Prostate gland (tissue), 2 donors: Measurements from ENCODE around the gene NOS1AP. TPM values are rescaled to one million over a fixed set of nuclear protein-coding genes. Genes with fewer than 3 reads are reported as not detected.
A peak's percentile ranks its signal among the peaks of the same experiment; 100 is the strongest.

Experiments
- DNase-seq: peaks from one replicate; pipeline ENCODE4 v3.0.0-alpha.2; 2019; ENCODE audit warnings: low spot score
- H3K27ac ChIP-seq, 2 donors: fragments of 200-600 bp; sonication (generic); 2 replicates each; pipeline ENCODE4 v1.5.1; 2017 to 2019
- H3K27me3 ChIP-seq: fragments of 200-600 bp; sonication (generic); replicated peaks from 2 replicates; pipeline ENCODE4 v1.5.1; 2019; ENCODE audit not compliant: insufficient read depth
- H3K36me3 ChIP-seq, 2 donors: fragments of 200-600 bp; sonication (generic); 1 replicate in 1 of 2; 2 replicates in 1 of 2; pipeline versions ENCODE4 v1.5.1 to v1.8.1; 2017 to 2019
- H3K4me1 ChIP-seq: fragments of 200-600 bp; sonication (generic); replicated peaks from 2 replicates; pipeline ENCODE4 v1.5.1; 2019
- H3K4me3 ChIP-seq, 2 donors: fragments of 200-600 bp; sonication (generic); 2 replicates each; pipeline ENCODE4 v1.5.1; 2017 to 2019
- H3K9me3 ChIP-seq: fragments of 200-600 bp; sonication (generic); 2 replicates; pipeline ENCODE4 v1.5.1; 2017
- POLR2A ChIP-seq: fragments of 450-650 bp; IDR thresholded peaks from one replicate; pipeline ENCODE4 v1.6.1; 2016; ENCODE audit warnings: antibody characterized with exemption, mild to moderate bottlenecking
- POLR2AphosphoS5 ChIP-seq: sonication (generic); formaldehyde crosslinking; IDR thresholded peaks from one replicate; pipeline ENCODE4 v1.6.1; 2017; ENCODE audit warnings: antibody characterized with exemption
- WGBS: methylation state at CpG from one replicate; pipeline ENCODE4 v1.1.5; 2018; 5-methylcytosine and 5-hydroxymethylcytosine counted together
- intact Hi-C: fragments of 100-400 bp; cut with DNase I; formaldehyde crosslinking; loops from one replicate; pipeline ENCODE4 v1.14.2; 2022
- total RNA-seq, 2 donors: library from RNA; depleted of rRNA; stranded (reverse); fragments of >200 nt; gene quantifications; one replicate each; pipeline ENCODE4 v1.1.0, GENCODE V29; 2016
- TF ChIP-seq, protein P1 (sequence below), 4 experiments: fragments of 200-600 bp in 2 of 4; fragments of 450-650 bp in 2 of 4; sonication (generic) in 2 of 4; IDR thresholded peaks; 1 replicate in 3 of 4; 2 replicates in 1 of 4; pipeline ENCODE4 v1.5.1; 2016 to 2019; ENCODE audit warnings: antibody characterized with exemption in 4 of 4, mild to moderate bottlenecking in 2 of 4, moderate library complexity in 2 of 4

NOS1AP gene
- total RNA-seq, 2 donors from 2014 or later = 9.9 to 11.0 TPM

DNA sequence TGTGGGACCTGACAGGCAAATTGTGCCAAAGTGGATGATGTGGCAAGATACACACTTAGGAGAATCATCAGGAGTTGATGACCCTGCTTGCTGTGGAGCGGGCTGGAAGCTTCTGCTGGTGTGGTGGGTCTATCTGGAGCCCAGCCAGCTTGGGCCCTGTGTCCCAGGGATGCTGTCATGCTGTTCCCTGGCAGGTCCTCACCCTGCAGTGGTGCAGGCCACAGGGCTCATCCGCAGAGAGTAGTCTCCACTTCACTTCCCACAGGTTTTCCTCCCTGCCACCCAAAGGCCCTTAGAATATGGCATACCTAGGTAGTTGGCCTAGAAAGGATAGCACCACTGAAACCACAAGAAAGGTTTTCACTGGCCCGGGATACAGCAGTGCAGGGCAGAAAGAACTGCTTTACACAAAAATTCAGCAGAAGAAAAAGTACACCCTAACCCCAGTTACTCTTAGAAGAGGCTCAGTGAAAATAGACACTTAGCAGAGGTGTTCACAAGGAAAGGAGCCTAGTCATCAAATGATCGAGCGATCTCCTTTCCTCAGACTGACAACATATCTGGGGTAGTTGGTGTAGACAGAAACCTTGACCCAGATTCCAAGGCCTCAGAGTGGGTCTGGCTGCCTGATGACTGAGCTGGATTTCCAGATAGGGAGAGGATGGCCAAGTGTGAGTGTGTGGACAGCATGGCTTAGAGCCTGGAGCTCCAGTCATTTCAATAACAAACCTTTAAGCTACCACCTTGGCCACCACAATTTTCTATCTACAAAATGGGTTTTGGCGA, 310.8 kb downstream of the NOS1AP start:
- no peak for TF ChIP-seq POLR2A
- TF ChIP-seq POLR2AphosphoS5 = no peak
- TF ChIP-seq, protein P1, sequence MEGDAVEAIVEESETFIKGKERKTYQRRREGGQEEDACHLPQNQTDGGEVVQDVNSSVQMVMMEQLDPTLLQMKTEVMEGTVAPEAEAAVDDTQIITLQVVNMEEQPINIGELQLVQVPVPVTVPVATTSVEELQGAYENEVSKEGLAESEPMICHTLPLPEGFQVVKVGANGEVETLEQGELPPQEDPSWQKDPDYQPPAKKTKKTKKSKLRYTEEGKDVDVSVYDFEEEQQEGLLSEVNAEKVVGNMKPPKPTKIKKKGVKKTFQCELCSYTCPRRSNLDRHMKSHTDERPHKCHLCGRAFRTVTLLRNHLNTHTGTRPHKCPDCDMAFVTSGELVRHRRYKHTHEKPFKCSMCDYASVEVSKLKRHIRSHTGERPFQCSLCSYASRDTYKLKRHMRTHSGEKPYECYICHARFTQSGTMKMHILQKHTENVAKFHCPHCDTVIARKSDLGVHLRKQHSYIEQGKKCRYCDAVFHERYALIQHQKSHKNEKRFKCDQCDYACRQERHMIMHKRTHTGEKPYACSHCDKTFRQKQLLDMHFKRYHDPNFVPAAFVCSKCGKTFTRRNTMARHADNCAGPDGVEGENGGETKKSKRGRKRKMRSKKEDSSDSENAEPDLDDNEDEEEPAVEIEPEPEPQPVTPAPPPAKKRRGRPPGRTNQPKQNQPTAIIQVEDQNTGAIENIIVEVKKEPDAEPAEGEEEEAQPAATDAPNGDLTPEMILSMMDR (IDR thresholded peaks at IDR 0.05) = no peak
- no peak for DNase-seq

DNA sequence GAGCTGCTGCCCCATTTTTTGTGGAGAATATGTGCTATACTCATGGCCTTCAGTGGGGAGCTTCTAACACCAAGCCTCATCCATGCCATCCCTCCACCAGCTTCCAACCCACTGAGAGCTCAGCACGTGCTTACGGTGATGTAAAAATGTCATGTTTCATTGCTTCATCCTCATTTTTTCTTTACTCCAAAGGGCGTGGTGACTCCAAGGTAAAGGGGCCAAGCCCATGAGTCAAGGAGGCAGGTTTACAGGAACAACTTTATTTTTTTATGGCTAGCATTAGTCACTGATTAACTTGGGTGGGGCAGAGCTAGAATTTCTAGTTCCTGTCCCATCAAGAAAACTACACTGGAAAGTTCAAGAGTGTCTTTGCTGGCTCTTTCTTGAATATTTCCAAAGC, 311.9 kb downstream of the NOS1AP start, which contains the start of gene C1orf226:
TSS of gene C1orf226 (plus strand) at position 346 of the 400 bp plus-strand sequence. CDS start 174 bp downstream, outside the sequence.
- no peak for TF ChIP-seq POLR2A
- peak; percentile 81 for TF ChIP-seq POLR2AphosphoS5
- TF ChIP-seq, protein P1 (IDR thresholded peaks at IDR 0.05) = no peak
- WGBS = 63% methylated on average over 3 of the region's 3 CpGs
- DNase-seq = peak; percentile 49
- intact Hi-C loops = no loop called here
- H3K27me3 ChIP-seq = no peaks in the 10 kb centered on the region
- no peak within 1 kb of the TSS for H3K4me3 ChIP-seq
- no peaks in the 10 kb centered on the region for H3K4me1 ChIP-seq
- H3K27ac ChIP-seq = peak within 1 kb of the TSS in 1 of 2 donors; percentile 25
- H3K9me3 ChIP-seq = no peaks in the 10 kb centered on the region
- no peaks in the 10 kb centered on the region for H3K36me3 ChIP-seq

More for the DNA sequence above, 310.8 kb downstream of the NOS1AP start:
- H3K27me3 ChIP-seq = no peaks in the 10 kb centered on the region
- H3K36me3 ChIP-seq = no peaks in the 10 kb centered on the region
- H3K9me3 ChIP-seq = no peaks in the 10 kb centered on the region
- H3K4me3 ChIP-seq = no peak overlapping the region
- intact Hi-C loops = no loop called here
- WGBS = 88% methylated on average over 6 of the region's 6 CpGs
- H3K27ac ChIP-seq = no peak overlapping the region
- H3K4me1 ChIP-seq = no peaks in the 10 kb centered on the region

DNA sequence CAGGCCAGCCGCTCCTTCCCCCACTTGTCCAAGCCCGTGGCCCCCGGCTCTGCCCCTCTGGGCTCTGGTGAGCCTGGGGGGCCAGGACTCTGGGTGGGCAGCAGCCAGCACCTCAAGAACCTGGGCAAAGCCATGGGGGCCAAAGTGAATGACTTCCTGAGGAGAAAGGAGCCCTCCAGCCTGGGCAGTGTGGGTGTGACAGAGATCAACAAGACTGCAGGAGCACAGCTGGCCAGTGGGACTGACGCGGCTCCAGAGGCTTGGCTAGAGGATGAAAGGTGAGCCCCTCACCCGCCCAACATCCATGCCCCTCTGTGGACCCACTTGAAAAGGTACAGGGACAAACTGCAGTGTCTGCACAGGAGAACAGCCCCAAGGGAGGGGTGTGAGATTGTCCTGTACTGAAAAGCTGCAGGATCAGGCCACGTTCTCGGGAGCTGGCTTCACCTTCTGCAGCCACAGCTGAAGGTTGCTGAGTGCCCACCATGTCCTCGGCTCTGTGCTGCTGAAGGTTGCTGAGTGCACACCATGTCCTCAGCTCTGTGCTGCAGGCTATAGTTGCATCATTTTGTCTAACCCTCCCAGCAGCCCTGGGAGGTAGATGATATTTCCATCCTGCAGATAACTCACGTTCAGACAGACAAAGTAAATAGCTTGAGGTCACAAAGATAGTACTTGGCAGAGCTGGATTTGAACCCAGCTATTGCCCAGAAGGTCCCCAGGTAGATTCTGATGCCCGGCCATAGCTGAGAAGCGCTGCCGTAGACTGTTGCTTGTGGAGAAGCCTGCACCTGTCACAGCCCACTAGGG, 312.7 kb downstream of the NOS1AP start:
- Histone ChIP-seq H3K4me1 (no peaks in the 10 kb centered on the region), H3K36me3 (no peaks in the 10 kb centered on the region), H3K9me3 (no peaks in the 10 kb centered on the region), H3K27me3 (no peaks in the 10 kb centered on the region), H3K27ac (peak overlapping the region in 1 of 2 donors; percentile 25), H3K4me3 (no peak overlapping the region)
- DNase-seq = no peak
- TF ChIP-seq, protein P1 (IDR thresholded peaks at IDR 0.05) = no peak
- TF ChIP-seq POLR2AphosphoS5 (no peak), POLR2A (no peak)
- 88% methylated on average over 13 of the region's 13 CpGs for WGBS
- intact Hi-C loops = no loop called here

DNA sequence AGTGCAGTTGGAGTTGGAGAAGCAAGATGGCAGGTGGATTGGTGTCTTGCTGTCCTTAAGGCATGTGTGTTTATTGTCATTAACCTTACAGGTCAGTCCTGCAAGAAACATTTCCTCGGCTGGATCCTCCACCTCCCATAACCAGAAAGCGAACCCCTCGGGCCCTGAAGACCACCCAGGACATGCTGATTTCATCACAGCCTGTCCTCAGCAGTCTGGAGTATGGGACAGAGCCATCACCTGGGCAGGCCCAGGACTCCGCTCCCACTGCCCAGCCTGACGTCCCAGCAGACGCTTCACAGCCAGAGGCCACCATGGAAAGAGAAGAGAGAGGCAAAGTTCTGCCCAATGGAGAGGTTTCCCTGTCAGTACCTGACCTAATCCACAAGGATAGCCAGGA, 313.6 kb downstream of the NOS1AP start:
- no peaks in the 10 kb centered on the region for H3K27me3 ChIP-seq
- H3K4me3 ChIP-seq = no peak overlapping the region
- 98% methylated on average over 6 of the region's 6 CpGs for WGBS
- no peaks in the 10 kb centered on the region for H3K9me3 ChIP-seq
- intact Hi-C loops = no loop called here
- no peak overlapping the region for H3K27ac ChIP-seq
- no peak for TF ChIP-seq POLR2A
- H3K4me1 ChIP-seq = no peaks in the 10 kb centered on the region
- DNase-seq = no peak
- no peaks in the 10 kb centered on the region for H3K36me3 ChIP-seq

DNA sequence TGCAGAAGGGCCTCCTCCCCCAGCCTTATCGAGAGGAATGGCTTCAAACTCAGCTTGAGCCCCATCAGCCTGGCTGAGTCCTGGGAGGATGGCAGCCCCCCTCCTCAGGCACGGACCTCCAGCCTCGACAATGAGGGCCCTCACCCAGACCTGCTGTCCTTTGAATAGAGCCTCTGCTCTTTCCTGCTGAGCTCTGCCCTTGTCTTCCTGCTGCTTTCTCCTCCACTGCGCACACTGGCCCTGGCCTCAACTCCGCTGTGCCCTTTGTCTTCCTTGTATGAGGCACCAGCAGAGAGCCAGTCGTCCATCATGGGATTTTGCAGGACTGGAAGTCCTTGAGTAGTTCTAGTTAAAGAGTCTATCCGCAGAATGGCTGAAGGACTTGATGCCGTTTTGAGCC, 314.0 kb downstream of the NOS1AP start:
- DNase-seq = no peak
- H3K4me1 ChIP-seq = no peaks in the 10 kb centered on the region
- H3K9me3 ChIP-seq = no peaks in the 10 kb centered on the region
- no peak overlapping the region for H3K27ac ChIP-seq
- WGBS = 94% methylated on average over 8 of the region's 8 CpGs
- no peak overlapping the region for H3K4me3 ChIP-seq
- intact Hi-C loops = no loop called here
- no peaks in the 10 kb centered on the region for H3K36me3 ChIP-seq
- TF ChIP-seq, protein P1 (IDR thresholded peaks at IDR 0.05) = no peak
- no peak for TF ChIP-seq POLR2AphosphoS5
- no peak for TF ChIP-seq POLR2A
- H3K27me3 ChIP-seq = no peaks in the 10 kb centered on the region
